NK-92 treated with Interleukin-12 subunit alpha and Interleukin-12 subunit beta, amount 100 ng/mL, for 24 hours (cell line): Measurements from ENCODE around the gene IGFN1.
A peak's percentile ranks its signal among the peaks of the same experiment; 100 is the strongest.

Source experiments
- DNase-seq: peaks from one replicate; lab custom pipeline; 2025; lab: John Stamatoyannopoulos, UW

IGFN1 gene

DNA sequence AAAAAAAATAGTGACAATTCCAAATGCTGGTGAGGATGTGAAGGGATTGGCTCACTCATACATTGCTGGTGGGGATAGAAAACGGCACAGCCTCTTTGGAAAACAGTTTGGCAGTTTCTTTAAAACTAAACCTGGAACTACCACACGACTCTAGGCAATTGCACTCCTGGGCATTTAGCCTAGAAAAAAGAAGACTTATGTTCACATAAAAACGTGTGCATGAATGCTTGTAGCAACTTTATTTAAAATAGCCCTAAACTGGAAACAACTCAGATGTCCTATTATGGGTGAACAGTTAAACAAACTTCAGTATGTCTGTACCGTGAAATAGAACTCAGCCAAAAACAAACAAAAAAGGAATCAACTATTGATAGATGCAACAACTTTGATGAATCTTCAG lies 26.9 kb upstream of the IGFN1 start:
- DNase-seq: no peak

DNA sequence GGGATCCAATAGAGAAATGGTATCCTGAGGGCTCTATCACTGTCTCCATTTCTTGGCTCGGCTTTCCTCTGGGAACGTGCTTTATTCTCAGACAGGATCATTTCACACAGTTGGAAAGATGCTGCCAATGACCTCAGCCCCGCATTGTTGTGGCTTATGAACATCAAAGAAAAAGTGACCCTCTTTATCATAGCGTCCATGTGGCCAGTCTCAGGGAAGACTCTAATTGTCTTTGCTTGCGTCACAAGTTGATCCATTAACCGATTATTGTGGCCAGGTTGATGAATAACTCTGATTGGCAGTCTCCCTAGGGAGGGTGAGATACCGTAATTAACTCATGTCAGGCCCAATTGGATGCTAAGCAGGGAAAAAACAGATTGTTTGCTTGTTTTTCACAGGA lies 26.0 kb upstream of the IGFN1 start:
- DNase-seq: no peak

- no peak for DNase-seq
Measured at GRCh38 chr1:201167041-201167991, 23.3 kb upstream of the IGFN1 start.

GRCh38 chr1:201169203-201169602 lies 21.4 kb upstream of the IGFN1 start:
- DNase-seq: no peak

GRCh38 chr1:201169971-201170532 lies 20.6 kb upstream of the IGFN1 start:
- DNase-seq: no peak

GRCh38 chr1:201170533-201171062 lies 20.0 kb upstream of the IGFN1 start:
- no peak for DNase-seq

GRCh38 chr1:201171063-201172036 lies 19.3 kb upstream of the IGFN1 start:
- DNase-seq: no peak

DNA sequence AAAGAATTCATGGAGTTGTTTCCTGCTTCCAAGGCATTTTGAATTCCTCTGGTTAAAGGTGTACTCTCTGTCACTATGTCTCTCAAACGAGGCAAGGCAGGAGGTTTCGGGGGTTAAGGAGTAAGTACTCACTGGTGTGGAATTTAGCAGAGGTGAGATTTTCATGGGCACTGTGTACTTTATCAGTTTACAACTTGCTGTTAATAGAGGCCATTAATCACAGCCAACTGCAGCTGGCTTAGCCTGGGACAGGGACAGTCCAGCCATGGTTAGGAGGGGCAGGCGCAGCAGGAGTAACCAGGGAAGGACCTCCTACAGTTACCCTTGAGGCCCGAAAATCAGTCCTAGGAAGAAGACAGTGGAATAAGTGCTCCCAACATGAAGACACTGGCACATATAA lies 18.3 kb upstream of the IGFN1 start:
- DNase-seq: no peak

- peak; percentile 27 for DNase-seq
Measured at GRCh38 chr1:201172999-201173610, 17.5 kb upstream of the IGFN1 start.

- DNase-seq: no peak
Measured at GRCh38 chr1:201173736-201174135, 16.9 kb upstream of the IGFN1 start.

GRCh38 chr1:201175820-201176500 lies 14.7 kb upstream of the IGFN1 start:
- DNase-seq: no peak

DNA sequence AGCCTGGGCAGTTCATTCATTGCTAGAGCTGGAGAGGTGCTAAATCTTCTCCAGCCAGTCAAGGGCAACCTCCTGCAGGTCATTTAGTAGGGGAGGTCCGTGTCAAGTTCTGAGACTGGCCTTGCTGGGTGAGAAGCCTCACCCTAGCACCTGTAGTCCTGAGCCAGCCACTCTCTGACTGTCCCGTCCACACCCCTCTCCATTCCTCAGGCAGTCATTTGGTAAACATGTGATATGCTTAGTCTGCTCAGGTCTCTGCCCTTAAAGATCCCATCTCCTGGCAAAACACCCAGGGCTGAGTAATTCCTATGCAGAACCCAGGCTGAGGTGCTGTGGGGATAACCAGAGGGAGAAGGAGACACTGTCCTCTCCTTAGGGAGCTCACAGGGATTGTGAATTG lies 13.7 kb upstream of the IGFN1 start:
- DNase-seq: no peak

DNA sequence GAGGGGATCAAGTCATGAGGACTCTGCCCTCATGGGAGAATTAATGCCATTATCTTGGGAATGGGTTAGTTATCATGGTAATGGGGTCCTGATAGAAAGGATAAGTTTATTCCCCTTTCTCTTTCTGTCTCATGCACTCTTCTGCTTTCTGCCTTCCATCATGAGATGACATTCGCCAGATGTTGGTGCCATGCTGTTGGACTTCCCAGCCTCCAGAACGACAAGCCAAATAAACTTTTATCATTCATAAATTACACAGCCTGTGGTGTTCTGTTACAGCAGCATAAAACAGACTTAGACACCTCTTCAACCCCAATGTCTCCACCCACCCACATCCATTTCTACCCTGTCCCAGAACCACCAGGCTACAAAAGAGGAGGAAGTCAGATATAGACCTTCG lies 11.9 kb upstream of the IGFN1 start:
- no peak for DNase-seq

DNA sequence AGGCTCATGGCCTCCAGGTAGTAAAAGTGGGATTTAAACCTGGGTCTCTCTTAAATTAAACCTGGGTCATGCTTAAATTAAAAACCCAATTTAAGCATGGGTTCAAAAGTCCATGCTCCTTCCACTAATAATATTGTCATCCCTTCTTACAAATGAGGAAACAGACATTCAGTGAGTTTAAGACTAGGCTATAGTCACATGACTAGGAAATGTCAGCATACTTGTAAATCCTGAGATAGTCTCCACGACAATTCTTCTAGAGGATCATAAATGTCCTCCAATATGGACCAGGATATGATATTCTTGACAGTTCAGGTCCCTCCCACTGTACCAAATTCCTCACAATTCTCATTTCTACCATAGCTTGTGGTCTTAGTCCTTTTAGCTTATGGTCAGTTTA lies 10.5 kb upstream of the IGFN1 start:
- DNase-seq: no peak

DNA sequence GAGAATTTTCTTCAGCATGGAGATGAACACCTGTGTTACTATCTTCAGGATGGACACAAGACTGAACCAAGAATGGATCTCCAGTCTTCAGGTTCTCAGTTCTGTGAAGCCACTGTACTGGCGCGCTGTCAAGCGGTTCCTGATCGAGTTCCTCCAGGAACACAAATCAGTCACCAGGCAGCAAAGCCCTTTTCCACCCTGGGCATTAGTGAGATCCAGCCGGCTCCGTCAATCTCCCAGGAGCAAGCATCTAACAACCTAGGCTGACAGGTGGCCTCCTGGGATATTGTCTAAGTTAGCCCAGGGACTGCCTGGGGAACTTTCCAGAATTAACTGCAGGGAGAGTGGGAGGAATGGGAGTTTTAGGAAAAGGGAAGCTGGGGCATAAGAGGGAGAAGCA lies 9.7 kb upstream of the IGFN1 start:
- DNase-seq: no peak

DNA sequence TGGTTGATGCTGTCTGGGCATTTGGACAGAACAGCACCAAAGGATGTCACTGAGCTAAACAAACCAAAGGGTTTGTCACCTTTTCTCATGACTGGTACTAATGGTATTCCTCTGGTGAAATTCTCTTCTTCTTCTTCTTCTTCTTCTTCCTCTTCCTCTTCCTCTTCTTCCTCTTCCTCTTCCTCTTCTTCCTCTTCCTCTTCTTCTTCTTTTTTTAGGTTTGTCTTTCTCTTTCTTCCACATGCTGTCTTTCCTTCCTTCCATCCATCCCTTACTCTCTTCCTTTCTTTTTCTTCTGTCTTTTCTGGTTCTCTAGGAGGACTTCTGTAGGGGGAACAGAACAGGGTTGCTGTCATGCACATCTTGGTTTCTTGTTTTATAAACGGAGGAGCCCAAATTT lies 9.3 kb upstream of the IGFN1 start:
- DNase-seq: no peak

DNA sequence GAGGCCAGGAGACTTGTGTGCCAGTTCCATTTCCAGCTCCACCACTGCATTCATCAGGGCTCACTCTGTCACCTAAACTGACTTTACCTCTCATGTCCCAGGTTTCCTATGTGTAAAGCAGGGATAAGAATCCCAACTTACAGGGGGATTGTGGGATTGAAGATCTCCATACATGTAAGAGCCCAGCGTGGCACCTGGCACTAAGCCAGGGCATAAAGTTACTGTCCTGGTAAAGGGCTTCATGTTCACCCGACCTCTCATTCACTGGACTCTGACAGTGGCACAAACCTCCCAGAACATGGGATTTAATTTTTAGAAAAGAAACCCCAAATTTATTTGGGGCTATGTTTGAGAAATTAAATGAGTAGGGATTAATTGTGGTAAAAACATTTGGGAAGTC lies 8.9 kb upstream of the IGFN1 start:
- no peak for DNase-seq

DNA sequence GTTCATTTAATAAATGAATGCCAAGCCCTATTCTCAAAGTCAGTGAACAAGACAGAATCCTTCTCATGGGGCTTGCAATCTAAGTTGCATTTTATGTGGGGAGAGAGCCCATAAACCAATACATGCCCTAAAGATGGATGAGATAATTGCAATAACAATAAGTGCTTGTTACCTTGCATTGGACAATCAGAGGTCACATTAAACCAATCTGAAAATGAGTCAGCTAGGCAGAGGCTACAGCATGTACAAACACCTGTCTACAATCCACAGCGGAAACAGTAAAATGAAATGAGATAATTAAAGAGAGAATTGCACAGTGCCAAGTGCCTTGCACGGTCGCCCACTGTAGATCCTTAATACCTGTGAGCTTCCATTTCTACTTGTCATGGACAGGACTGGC lies 7.4 kb upstream of the IGFN1 start:
- no peak for DNase-seq

- no peak for DNase-seq
Measured at GRCh38 chr1:201183753-201184152, 6.9 kb upstream of the IGFN1 start.

- DNase-seq: no peak
Measured at GRCh38 chr1:201184307-201185122, 6.1 kb upstream of the IGFN1 start.
